Measurements from ENCODE around the gene EGFR.
A peak's percentile ranks its signal among the peaks of the same experiment; 100 is the strongest.

The EGFR gene

GRCh38 chr7:55244006-55244745 lies 225.4 kb downstream of the EGFR start:
- DNase-seq (ENCODE audit: low read depth, low spot score) = no peak

GRCh38 chr7:55245271-55245723 lies 226.5 kb downstream of the EGFR start:
- peak; percentile 77 for DNase-seq (ENCODE audit: low read depth, low spot score)

- DNase-seq (ENCODE audit: low read depth, low spot score) = no peak
These were observed 227.4 kb downstream of the EGFR start for GRCh38 chr7:55246171-55246570.

- DNase-seq (ENCODE audit: low read depth, low spot score) = no peak
These were observed 228.6 kb downstream of the EGFR start for GRCh38 chr7:55247428-55247827.

GRCh38 chr7:55248526-55248925 lies 229.7 kb downstream of the EGFR start:
- DNase-seq (ENCODE audit: low read depth, low spot score) = no peak

GRCh38 chr7:55249332-55249731 lies 230.5 kb downstream of the EGFR start:
- DNase-seq (ENCODE audit: low read depth, low spot score) = no peak

GRCh38 chr7:55250313-55250712 lies 231.5 kb downstream of the EGFR start:
- DNase-seq (ENCODE audit: low read depth, low spot score) = no peak

GRCh38 chr7:55251313-55251712 lies 232.5 kb downstream of the EGFR start:
- no peak for DNase-seq (ENCODE audit: low read depth, low spot score)

GRCh38 chr7:55251911-55252310 lies 233.1 kb downstream of the EGFR start:
- DNase-seq (ENCODE audit: low read depth, low spot score) = no peak

GRCh38 chr7:55252386-55252785 lies 233.6 kb downstream of the EGFR start:
- DNase-seq (ENCODE audit: low read depth, low spot score) = no peak

- no peak for DNase-seq (ENCODE audit: low read depth, low spot score)
These were observed 234.4 kb downstream of the EGFR start for GRCh38 chr7:55253188-55253587.

GRCh38 chr7:55254242-55254595 lies 235.4 kb downstream of the EGFR start:
- DNase-seq (ENCODE audit: low read depth, low spot score) = no peak

GRCh38 chr7:55254596-55255495 lies 236.0 kb downstream of the EGFR start:
- DNase-seq (ENCODE audit: low read depth, low spot score) = peak; percentile 67

- peak; percentile 78 for DNase-seq (ENCODE audit: low read depth, low spot score)
These were observed 237.0 kb downstream of the EGFR start for GRCh38 chr7:55255496-55256445.

- DNase-seq (ENCODE audit: low read depth, low spot score) = no peak
These were observed 239.8 kb downstream of the EGFR start for GRCh38 chr7:55258631-55259030.

- no peak for DNase-seq (ENCODE audit: low read depth, low spot score)
These were observed 241.4 kb downstream of the EGFR start for GRCh38 chr7:55260171-55260570.

- DNase-seq (ENCODE audit: low read depth, low spot score) = no peak
These were observed 242.0 kb downstream of the EGFR start for GRCh38 chr7:55260676-55261385.

Data from smooth muscle cell of the brain vasculature (primary cell).